Motor neuron (in vitro differentiated cells): ENCODE data around the gene HOXD9. TPM values are rescaled to one million over a fixed set of nuclear protein-coding genes. Genes with fewer than 3 reads are reported as not detected.

Experiments
- ATAC-seq, 8 experiments: fragments of 200-7000 bp; cut with Tn5 transposase; replicated peaks in 6 of 8; 2 replicates each; pipeline ENCODE4 v1.8.0; 2021; ENCODE audit warnings: mild to moderate bottlenecking in 8 of 8, moderate library complexity in 8 of 8
- H3K27ac ChIP-seq, 2 donors: fragments of 250-450 bp; sonication (Bioruptor Pico); 2 replicates each; pipeline ENCODE4 v1.9.0; 2021; ENCODE audit warnings: antibody characterized with exemption in 2 of 2, mild to moderate bottlenecking in 2 of 2, moderate library complexity in 1 of 2
- H3K4me1 ChIP-seq, 2 donors: fragments of 250-450 bp; sonication (Bioruptor Pico); replicated peaks in 1 of 2; 2 replicates each; pipeline ENCODE4 v1.6.1; 2021; ENCODE audit warnings: antibody characterized with exemption in 2 of 2, mild to moderate bottlenecking in 2 of 2, moderate library complexity in 1 of 2
- H3K4me3 ChIP-seq, 5 donors: fragments of 250-450 bp; sonication (Bioruptor Pico); 2 replicates each; pipeline ENCODE4 v1.9.0; 2021; ENCODE audit warnings: antibody characterized with exemption in 5 of 5, mild to moderate bottlenecking in 5 of 5, moderate library complexity in 4 of 5
- WGBS, 10 experiments: fragments of 450-650 bp; shearing (Covaris generic); methylation state at CpG; one replicate each; pipeline ENCODE4 v1.0.0; 2022; 5-methylcytosine and 5-hydroxymethylcytosine counted together
- in situ Hi-C, 9 experiments: fragments of 400-800 bp; cut with MboI; loops; one replicate each; pipeline ENCODE4 v1.15.0; 2021; ENCODE audit warnings: low sequenced_read_pairs in 9 of 9, low pct_unique_long_range_greater_than_20kb in 2 of 9; ENCODE audit not compliant: unreplicated experiment in 9 of 9
- total RNA-seq, 8 experiments: library from RNA; unstranded; fragments of 300-600 nt; gene quantifications; 2 replicates each; pipeline versions ENCODE4 v1.2.3 to v1.2.4, GENCODE V29; 2022

HOXD9 gene
- total RNA-seq, 8 experiments from 2014 or later, result 2.9 to 11.9 (median 5.7) TPM

- peak in 2 of 8 experiments; percentile 8 to 15 for ATAC-seq
- 0 to 94% (median 16%) methylated on average over 2 to 6 of the region's 6 CpGs; no CpG with 5 or more reads in 2 of the 10 experiments for WGBS, 10 experiments
- H3K4me1 ChIP-seq, result peaks cover 87 to 97% of the 10 kb centered on the region in 2 donors
- peak overlapping the region; percentile 11 to 40 (median 28) for H3K4me3 ChIP-seq
- in situ Hi-C loops, result loop anchor here (10.0 to 25.0 kb wide), 10 partner anchors 309 to 1616 kb away; no protein-coding TSS in a partner anchor
- peak overlapping the region; percentile 30 to 77 for H3K27ac ChIP-seq
These were observed 23.6 kb downstream of the HOXD9 start for GRCh38 chr2:176146101-176146500.

- Histone ChIP-seq H3K4me1 (peaks cover 83 to 97% of the 10 kb centered on the region in 2 donors), H3K27ac (peak overlapping the region; percentile 30 to 77), H3K4me3 (peak overlapping the region; percentile 26 to 41 (median 39))
- in situ Hi-C loops, result loop anchor here (10.0 to 25.0 kb wide), 10 partner anchors 308 to 1616 kb away; no protein-coding TSS in a partner anchor
- no peak for ATAC-seq
These were observed 24.1 kb downstream of the HOXD9 start for GRCh38 chr2:176146645-176147044.

GRCh38 chr2:176147210-176147799 is 24.8 kb downstream of the HOXD9 start:
- in situ Hi-C loops, result loop anchor here (10.0 to 25.0 kb wide), 10 partner anchors 307 to 1615 kb away; no protein-coding TSS in a partner anchor
- Histone ChIP-seq H3K4me3 (peak overlapping the region; percentile 26 to 41 (median 39)), H3K4me1 (peaks cover 76 to 93% of the 10 kb centered on the region in 2 donors), H3K27ac (peak overlapping the region; percentile 30 to 77)
- peak in 2 of 8 experiments; percentile 5 to 6 for ATAC-seq
- WGBS, 10 experiments, result 0 to 100% (median 89%) methylated on average over 1 to 12 of the region's 32 CpGs; no CpG with 5 or more reads in 5 of the 10 experiments

GRCh38 chr2:176147800-176148496 is 25.4 kb downstream of the HOXD9 start:
- in situ Hi-C loops, result loop anchor here (10.0 to 25.0 kb wide), 10 partner anchors 307 to 1614 kb away; no protein-coding TSS in a partner anchor
- H3K4me1 ChIP-seq, result peaks cover 70 to 93% of the 10 kb centered on the region in 2 donors
- 0 to 100% (median 90%) methylated on average over 2 to 4 of the region's 31 CpGs; no CpG with 5 or more reads in 5 of the 10 experiments for WGBS, 10 experiments
- peak overlapping the region; percentile 30 to 77 for H3K27ac ChIP-seq
- peak overlapping the region; percentile 26 to 41 (median 39) for H3K4me3 ChIP-seq
- peak in 5 of 8 experiments; percentile 19 to 46 (median 43) for ATAC-seq

GRCh38 chr2:176148751-176149421 is 26.4 kb downstream of the HOXD9 start:
- Histone ChIP-seq H3K4me1 (peaks cover 66 to 93% of the 10 kb centered on the region in 2 donors), H3K4me3 (peak overlapping the region; percentile 26 to 41 (median 39)), H3K27ac (peak overlapping the region; percentile 30 to 77)
- peak in 2 of 8 experiments; percentile 5 to 11 for ATAC-seq
- WGBS, 10 experiments, result 0 to 100% (median 13%) methylated on average over 2 to 10 of the region's 11 CpGs; no CpG with 5 or more reads in 3 of the 10 experiments
- in situ Hi-C loops, result loop anchor here (10.0 to 25.0 kb wide), 10 partner anchors 306 to 1613 kb away; no protein-coding TSS in a partner anchor

GRCh38 chr2:176149481-176149938 is 27.0 kb downstream of the HOXD9 start:
- in situ Hi-C loops, result loop anchor here (10.0 to 25.0 kb wide), 10 partner anchors 305 to 1613 kb away; no protein-coding TSS in a partner anchor
- H3K4me1 ChIP-seq, result peaks cover 69 to 93% of the 10 kb centered on the region in 2 donors

GRCh38 chr2:176149939-176150583 is 27.5 kb downstream of the HOXD9 start:
- 0 to 98% (median 49%) methylated on average over 3 to 18 of the region's 24 CpGs; no CpG with 5 or more reads in 2 of the 10 experiments for WGBS, 10 experiments
- ATAC-seq, result no peak
- H3K4me1 ChIP-seq, result peaks cover 69 to 93% of the 10 kb centered on the region in 2 donors
- in situ Hi-C loops, result loop anchor here (10.0 to 25.0 kb wide), 10 partner anchors 305 to 1612 kb away; no protein-coding TSS in a partner anchor
- H3K4me3 ChIP-seq, result peak overlapping the region; percentile 26 to 41 (median 39)
- H3K27ac ChIP-seq, result peak overlapping the region; percentile 32 to 77

More at GRCh38 chr2:176149481-176149938, 27.0 kb downstream of the HOXD9 start:
- peak overlapping the region; percentile 26 to 77 for H3K27ac ChIP-seq
- ATAC-seq, result peak in 5 of 8 experiments; percentile 11 to 22 (median 20)
- H3K4me3 ChIP-seq, result peak overlapping the region; percentile 26 to 41 (median 39)
- WGBS, 10 experiments, result 0 to 98% (median 29%) methylated on average over 6 to 18 of the region's 22 CpGs; no CpG with 5 or more reads in 5 of the 10 experiments

- WGBS, 10 experiments, result 0 to 77% (median 70%) methylated on average over 1 to 3 of the region's 14 CpGs; no CpG with 5 or more reads in 5 of the 10 experiments
These were observed 28.3 kb downstream of the HOXD9 start for GRCh38 chr2:176150584-176151441.

GRCh38 chr2:176151442-176152287 is 29.1 kb downstream of the HOXD9 start, which contains the start of gene HOXD4:
TSS of gene HOXD4 (plus strand) at chr2:176151550. CDS start at chr2:176151634, 84 bp downstream.
- Histone ChIP-seq H3K4me1 (peaks cover 67 to 93% of the 10 kb centered on the region in 2 donors), H3K4me3 (peak within 1 kb of the TSS; percentile 26 to 41 (median 39)), H3K27ac (peak within 1 kb of the TSS; percentile 52 to 85)
- 0 to 90% (median 4%) methylated on average over 1 to 10 of the region's 55 CpGs; no CpG with 5 or more reads in 3 of the 10 experiments for WGBS, 10 experiments
- peak in 7 of 8 experiments; percentile 26 to 60 (median 46) for ATAC-seq
- in situ Hi-C loops, result no loop called here

More at GRCh38 chr2:176150584-176151441, 28.3 kb downstream of the HOXD9 start:
- peak overlapping the region; percentile 52 to 77 for H3K27ac ChIP-seq
- ATAC-seq, result peak in 4 of 8 experiments; percentile 11 to 18 (median 14)
- in situ Hi-C loops, result no loop called here
- H3K4me1 ChIP-seq, result peaks cover 69 to 93% of the 10 kb centered on the region in 2 donors
- peak overlapping the region; percentile 26 to 41 (median 39) for H3K4me3 ChIP-seq
